Measurements from ENCODE around the gene PAFAH1B1. TPM values are rescaled to one million over a fixed set of nuclear protein-coding genes. Genes with fewer than 3 reads are reported as not detected.

The PAFAH1B1 gene
- total and polyA plus RNA-seq, 2 donors (not counting 3 experiments of a cell fraction or from before 2014, with no cell fraction given) = 46.5 to 158 TPM

GRCh38 chr17:2707721-2708584 lies 114.5 kb downstream of the PAFAH1B1 start:
- dilution Hi-C loops (cut with MboI; ENCODE audit: extremely low pct_ligation_motif_present, low sequenced_read_pairs) (no loop called here), intact Hi-C loops (cut with micrococcal nuclease) (no loop called here)
- TF ChIP-seq FOS (IDR thresholded peaks at IDR 0.05; ENCODE audit: borderline replicate concordance, insufficient read depth, low read length) (no peak), MYC (IDR thresholded peaks at IDR 0.05; ENCODE audit: low read depth, low read length) (no peak), GATA2 (IDR thresholded peaks at IDR 0.05; ENCODE audit: insufficient read depth, insufficient read length, low read depth, low read length) (no peak), POLR2A (IDR thresholded peaks at IDR 0.05; ENCODE audit: low read depth, low read length) (no peak)
- Histone ChIP-seq H3K4me2 (ENCODE audit: insufficient read depth, low read length) (no peak overlapping the region), H3K4me1 (ENCODE audit: control insufficient read depth, extremely low read depth, insufficient read depth, low read length) (peaks cover 19% of the 10 kb centered on the region), H3K27me3 (ENCODE audit: control insufficient read depth in 2 of 2, insufficient read depth in 2 of 2, low read length in 2 of 2) (no peaks in the 10 kb centered on the region), H3K9me1 (replicated peaks; ENCODE audit: control insufficient read depth, extremely low read depth, insufficient read depth, low read length) (no peaks in the 10 kb centered on the region), H3K4me3 (replicated peaks in 1 of 3; ENCODE audit: insufficient read depth in 1 of 3, low read depth in 1 of 3, low read length in 3 of 3) (no peak overlapping the region), H3K27ac (ENCODE audit: insufficient read depth, low read depth, low read length) (no peak overlapping the region), H2AFZ (ENCODE audit: low read depth, low read length) (no peak overlapping the region), H3K9ac (replicated peaks; ENCODE audit: extremely low read depth, insufficient read depth, low read length) (no peak overlapping the region), H3K79me2 (ENCODE audit: control insufficient read depth, insufficient read depth, low read length) (peaks cover 69% of the 10 kb centered on the region), H3K9me3 (replicated peaks; ENCODE audit: control insufficient read depth, insufficient read depth, low read length) (no peaks in the 10 kb centered on the region), H3K36me3 (ENCODE audit: control insufficient read depth in 2 of 2, extremely low read depth in 1 of 2, insufficient read depth in 2 of 2, low read length in 2 of 2) (peaks cover 0 to 3% of the 10 kb centered on the region in 2 experiments), H4K20me1 (replicated peaks; ENCODE audit: control insufficient read depth, extremely low read depth, insufficient read depth, low read length) (no peaks in the 10 kb centered on the region)
- no peak for FAIRE-seq
- ChIA-PET CTCF (no interaction called here), POLR2A (no interaction called here)
- no TSS peak for BruUV-seq (replicated peaks)
- DNase-seq (ENCODE audit: low read depth, low spot score) = no peak

DNA sequence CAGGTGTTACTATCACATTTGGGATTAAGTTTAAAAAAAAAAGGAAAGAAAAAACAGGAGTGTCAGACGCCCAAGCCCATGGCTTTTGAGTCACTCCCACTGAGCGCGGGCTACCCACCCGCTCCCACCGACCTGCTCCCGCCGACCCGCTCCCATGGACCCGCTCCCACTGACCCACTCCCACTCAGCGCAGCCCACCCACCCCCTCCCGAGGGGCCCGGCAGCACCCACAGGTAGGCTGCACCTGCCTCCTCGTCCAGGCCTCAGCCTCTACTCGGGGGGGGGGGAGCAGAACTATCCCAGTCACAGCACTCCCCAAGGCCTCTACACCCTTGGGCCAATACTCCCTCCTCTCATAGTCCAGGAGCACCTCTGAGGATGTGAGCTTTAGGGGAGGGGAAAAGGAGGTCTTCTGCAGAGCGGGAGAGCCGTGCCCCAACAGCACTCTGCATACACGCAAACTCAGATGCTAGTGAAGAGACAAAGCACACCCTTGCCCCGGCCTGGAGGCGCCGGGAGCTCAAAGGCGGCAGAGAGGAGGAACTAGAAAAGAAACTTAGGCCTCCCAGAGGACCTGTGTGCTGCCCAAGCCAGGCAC lies 115.2 kb downstream of the PAFAH1B1 start:
- Histone ChIP-seq H3K9ac (replicated peaks; ENCODE audit: extremely low read depth, insufficient read depth, low read length) (no peak overlapping the region), H3K4me3 (replicated peaks in 1 of 3; ENCODE audit: insufficient read depth in 1 of 3, low read depth in 1 of 3, low read length in 3 of 3) (no peak overlapping the region)
- intact Hi-C loops (cut with micrococcal nuclease) = no loop called here

More for the DNA sequence above, 115.2 kb downstream of the PAFAH1B1 start:
- no TSS peak for BruUV-seq (replicated peaks)
- no peak overlapping the region for H3K27ac ChIP-seq (ENCODE audit: insufficient read depth, low read depth, low read length)
- DNase-seq (ENCODE audit: low read depth, low spot score) (no peak), FAIRE-seq (no peak)
- H3K4me1 ChIP-seq (ENCODE audit: control insufficient read depth, extremely low read depth, insufficient read depth, low read length) = peaks cover 19% of the 10 kb centered on the region
- no peaks in the 10 kb centered on the region for H3K9me1 ChIP-seq (replicated peaks; ENCODE audit: control insufficient read depth, extremely low read depth, insufficient read depth, low read length)
- no peak overlapping the region for H3K4me2 ChIP-seq (ENCODE audit: insufficient read depth, low read length)
- dilution Hi-C loops (cut with MboI; ENCODE audit: extremely low pct_ligation_motif_present, low sequenced_read_pairs) = no loop called here
- H3K27me3 ChIP-seq (ENCODE audit: control insufficient read depth in 2 of 2, insufficient read depth in 2 of 2, low read length in 2 of 2) = no peaks in the 10 kb centered on the region
- no peaks in the 10 kb centered on the region for H3K36me3 ChIP-seq (ENCODE audit: control insufficient read depth in 2 of 2, extremely low read depth in 1 of 2, insufficient read depth in 2 of 2, low read length in 2 of 2)
- TF ChIP-seq MYC (IDR thresholded peaks at IDR 0.05; ENCODE audit: low read depth, low read length) (no peak), POLR2A (IDR thresholded peaks at IDR 0.05; ENCODE audit: low read depth, low read length) (no peak), JUN (IDR thresholded peaks at IDR 0.05; ENCODE audit: borderline replicate concordance, insufficient read depth, insufficient read length, low read depth) (no peak), GATA2 (IDR thresholded peaks at IDR 0.05; ENCODE audit: insufficient read depth, insufficient read length, low read depth, low read length) (no peak), FOS (IDR thresholded peaks at IDR 0.05; ENCODE audit: borderline replicate concordance, insufficient read depth, low read length) (no peak), EZH2 (IDR thresholded peaks at IDR 0.05; ENCODE audit: borderline replicate concordance, low read depth, low read length, severe bottlenecking) (no peak), POLR2AphosphoS5 (IDR thresholded peaks at IDR 0.05; ENCODE audit: insufficient read depth, low read depth, low read length) (no peak)
- H2AFZ ChIP-seq (ENCODE audit: low read depth, low read length) = no peak overlapping the region
- H3K79me2 ChIP-seq (ENCODE audit: control insufficient read depth, insufficient read depth, low read length) = peaks cover 69% of the 10 kb centered on the region
- ChIA-PET CTCF (interaction anchor here (1.7 kb wide), 1 partner anchor 304 kb away, joined by 8 read pairs; no protein-coding TSS in a partner anchor), POLR2A (no interaction called here)
- no peaks in the 10 kb centered on the region for H4K20me1 ChIP-seq (replicated peaks; ENCODE audit: control insufficient read depth, extremely low read depth, insufficient read depth, low read length)
- H3K9me3 ChIP-seq (replicated peaks; ENCODE audit: control insufficient read depth, insufficient read depth, low read length) = no peaks in the 10 kb centered on the region
